Measurements from ENCODE around the gene PDIA6. TPM values are rescaled to one million over a fixed set of nuclear protein-coding genes. Genes with fewer than 3 reads are reported as not detected.

The PDIA6 gene
- total and polyA plus RNA-seq, 2 donors from 2014 or later: 190 to 225 TPM

- no peaks in the 10 kb centered on the region for H3K36me3 ChIP-seq (ENCODE audit: control insufficient read depth in 2 of 3, insufficient read depth in 3 of 3, low read length in 3 of 3)
- H3K9me3 ChIP-seq (ENCODE audit: control insufficient read depth in 2 of 3, insufficient read depth in 1 of 3, low read length in 3 of 3): no peaks in the 10 kb centered on the region
- H3K9ac ChIP-seq (ENCODE audit: low read length in 3 of 3): no peak overlapping the region
- peaks cover 0 to 4% (median 0%) of the 10 kb centered on the region in 3 donors for H3K4me1 ChIP-seq (ENCODE audit: control insufficient read depth in 2 of 3, insufficient read depth in 2 of 3, low read depth in 1 of 3, low read length in 3 of 3)
- H3K4me3 ChIP-seq (ENCODE audit: low read length in 3 of 3): no peak overlapping the region
- intact Hi-C loops (cut with DNase I): loop anchor here (5.0 kb wide), 1 partner anchor 289 kb away; no protein-coding TSS in a partner anchor
- TF ChIP-seq CTCF (IDR thresholded peaks at IDR 0.05; ENCODE audit: borderline replicate concordance, extremely low read depth, insufficient read depth): no peak
- DNase-seq: peak in 1 of 5 donors; percentile 76
- no peak for FAIRE-seq
- peaks cover 2% of the 10 kb centered on the region for H3K27me3 ChIP-seq (ENCODE audit: control insufficient read depth, insufficient read depth, low read length)
- no peak overlapping the region for H3K27ac ChIP-seq (ENCODE audit: low read depth in 2 of 2, low read length in 2 of 2)
These were observed 20.4 kb upstream of the PDIA6 start for GRCh38 chr2:10833021-10833420.

- H3K27ac ChIP-seq (ENCODE audit: low read depth in 2 of 2, low read length in 2 of 2): no peak overlapping the region
- peaks cover 2% of the 10 kb centered on the region for H3K27me3 ChIP-seq (ENCODE audit: control insufficient read depth, insufficient read depth, low read length)
- FAIRE-seq (no peak), DNase-seq (peak; percentile 91 to 92 (median 92))
- intact Hi-C loops (cut with DNase I): loop anchor here (5.0 kb wide), 1 partner anchor 290 kb away; no protein-coding TSS in a partner anchor
- no peaks in the 10 kb centered on the region for H3K9me3 ChIP-seq (ENCODE audit: control insufficient read depth in 2 of 3, insufficient read depth in 1 of 3, low read length in 3 of 3)
- H3K9ac ChIP-seq (ENCODE audit: low read length in 3 of 3): no peak overlapping the region
- peak; percentile 92 for TF ChIP-seq CTCF (IDR thresholded peaks at IDR 0.05; ENCODE audit: borderline replicate concordance, extremely low read depth, insufficient read depth)
- no peak overlapping the region for H3K4me3 ChIP-seq (ENCODE audit: low read length in 3 of 3)
- no peaks in the 10 kb centered on the region for H3K36me3 ChIP-seq (ENCODE audit: control insufficient read depth in 2 of 3, insufficient read depth in 3 of 3, low read length in 3 of 3)
- peaks cover 0 to 4% (median 0%) of the 10 kb centered on the region in 3 donors for H3K4me1 ChIP-seq (ENCODE audit: control insufficient read depth in 2 of 3, insufficient read depth in 2 of 3, low read depth in 1 of 3, low read length in 3 of 3)
These were observed 19.8 kb upstream of the PDIA6 start for GRCh38 chr2:10832203-10832936.

- no peaks in the 10 kb centered on the region for H3K9me3 ChIP-seq (ENCODE audit: control insufficient read depth in 2 of 3, insufficient read depth in 1 of 3, low read length in 3 of 3)
- intact Hi-C loops (cut with DNase I): loop anchor here (5.0 kb wide), 1 partner anchor 291 kb away; no protein-coding TSS in a partner anchor
- H3K36me3 ChIP-seq (ENCODE audit: control insufficient read depth in 2 of 3, insufficient read depth in 3 of 3, low read length in 3 of 3): no peaks in the 10 kb centered on the region
- H3K27ac ChIP-seq (ENCODE audit: low read depth in 2 of 2, low read length in 2 of 2): no peak overlapping the region
- FAIRE-seq: no peak
- H3K4me3 ChIP-seq (ENCODE audit: low read length in 3 of 3): no peak overlapping the region
- DNase-seq: peak in 1 of 5 donors; percentile 5
- H3K27me3 ChIP-seq (ENCODE audit: control insufficient read depth, insufficient read depth, low read length): peaks cover 2% of the 10 kb centered on the region
- H3K9ac ChIP-seq (ENCODE audit: low read length in 3 of 3): no peak overlapping the region
- TF ChIP-seq CTCF (IDR thresholded peaks at IDR 0.05; ENCODE audit: borderline replicate concordance, extremely low read depth, insufficient read depth): no peak
- peaks cover 0 to 4% (median 0%) of the 10 kb centered on the region in 3 donors for H3K4me1 ChIP-seq (ENCODE audit: control insufficient read depth in 2 of 3, insufficient read depth in 2 of 3, low read depth in 1 of 3, low read length in 3 of 3)
These were observed 18.9 kb upstream of the PDIA6 start for GRCh38 chr2:10831400-10831985.
